ENCODE results near the gene MON1A.
A peak's percentile ranks its signal among the peaks of the same experiment; 100 is the strongest.

MON1A gene

GRCh38 chr3:49876567-49876966, 53.0 kb downstream of the MON1A start:
- H3K9ac ChIP-seq (ENCODE audit: low read length), result no peak overlapping the region
- 80% methylated on average over 5 of the region's 5 CpGs for WGBS
- H3K4me2 ChIP-seq (ENCODE audit: low read length, poor library complexity, severe bottlenecking), result no peak overlapping the region

GRCh38 chr3:49873623-49874022, 56.0 kb downstream of the MON1A start:
- Histone ChIP-seq H3K27me3 (ENCODE audit: control insufficient read depth in 1 of 2, insufficient read depth in 1 of 2, low read length in 2 of 2) (peaks cover 65 to 73% of the 10 kb centered on the region in 2 experiments), H2AK5ac (ENCODE audit: low read length, severe bottlenecking) (no peak overlapping the region), H2BK5ac (ENCODE audit: low read depth, low read length, poor library complexity, severe bottlenecking) (no peak overlapping the region), H2BK12ac (ENCODE audit: low read length in 2 of 2) (no peak overlapping the region), H3K9ac (ENCODE audit: low read length) (no peak overlapping the region), H3K4ac (ENCODE audit: low read depth in 1 of 2, low read length in 2 of 2) (no peak overlapping the region), H4K8ac (ENCODE audit: low read length) (no peak overlapping the region), H3K14ac (ENCODE audit: low read length in 2 of 2) (no peak overlapping the region), H3K4me3 (ENCODE audit: insufficient read depth in 1 of 2, low read depth in 1 of 2, low read length in 2 of 2) (no peak overlapping the region), H3K18ac (ENCODE audit: low read depth in 1 of 2, low read length in 2 of 2) (no peak overlapping the region), H2BK15ac (ENCODE audit: low read depth, poor library complexity, severe bottlenecking) (no peak overlapping the region), H3K27ac (ENCODE audit: low read length, poor library complexity, severe bottlenecking) (no peak overlapping the region), H2AFZ (ENCODE audit: low read depth, low read length) (no peak overlapping the region), H4K91ac (ENCODE audit: low read length) (no peak overlapping the region), H3K4me1 (ENCODE audit: control insufficient read depth, insufficient read depth, low read depth, low read length) (peaks cover 12% of the 10 kb centered on the region), H3K23ac (ENCODE audit: low read length in 2 of 2) (no peak overlapping the region), H3K79me1 (replicated peaks; ENCODE audit: low read length, poor library complexity, severe bottlenecking) (no peaks in the 10 kb centered on the region), H3K9me3 (ENCODE audit: control insufficient read depth, low read length) (no peaks in the 10 kb centered on the region), H3K4me2 (ENCODE audit: low read length, poor library complexity, severe bottlenecking) (no peak overlapping the region), H2BK120ac (ENCODE audit: low read depth, low read length) (no peak overlapping the region), H3K36me3 (ENCODE audit: control insufficient read depth in 1 of 2, insufficient read depth in 2 of 2, low read depth in 1 of 2, low read length in 2 of 2) (no peaks in the 10 kb centered on the region)
- 91% methylated on average over 8 of the region's 8 CpGs for WGBS
- DNase-seq, result no peak

More at GRCh38 chr3:49876567-49876966, 53.0 kb downstream of the MON1A start:
- Histone ChIP-seq H2AFZ (ENCODE audit: low read depth, low read length) (no peak overlapping the region), H3K9me3 (ENCODE audit: control insufficient read depth, low read length) (no peaks in the 10 kb centered on the region), H3K27me3 (ENCODE audit: control insufficient read depth in 1 of 2, insufficient read depth in 1 of 2, low read length in 2 of 2) (peaks cover 45 to 59% of the 10 kb centered on the region in 2 experiments), H3K4me1 (ENCODE audit: control insufficient read depth, insufficient read depth, low read depth, low read length) (no peaks in the 10 kb centered on the region), H3K23ac (ENCODE audit: low read length in 2 of 2) (no peak overlapping the region), H3K14ac (ENCODE audit: low read length in 2 of 2) (no peak overlapping the region), H2AK5ac (ENCODE audit: low read length, severe bottlenecking) (no peak overlapping the region), H4K91ac (ENCODE audit: low read length) (no peak overlapping the region), H3K79me1 (replicated peaks; ENCODE audit: low read length, poor library complexity, severe bottlenecking) (no peaks in the 10 kb centered on the region), H4K8ac (ENCODE audit: low read length) (no peak overlapping the region), H2BK5ac (ENCODE audit: low read depth, low read length, poor library complexity, severe bottlenecking) (no peak overlapping the region), H3K4ac (ENCODE audit: low read depth in 1 of 2, low read length in 2 of 2) (no peak overlapping the region), H2BK12ac (ENCODE audit: low read length in 2 of 2) (no peak overlapping the region), H3K36me3 (ENCODE audit: control insufficient read depth in 1 of 2, insufficient read depth in 2 of 2, low read depth in 1 of 2, low read length in 2 of 2) (no peaks in the 10 kb centered on the region), H3K27ac (ENCODE audit: low read length, poor library complexity, severe bottlenecking) (no peak overlapping the region), H2BK120ac (ENCODE audit: low read depth, low read length) (no peak overlapping the region), H3K4me3 (ENCODE audit: insufficient read depth in 1 of 2, low read depth in 1 of 2, low read length in 2 of 2) (no peak overlapping the region), H3K18ac (ENCODE audit: low read depth in 1 of 2, low read length in 2 of 2) (no peak overlapping the region), H2BK15ac (ENCODE audit: low read depth, poor library complexity, severe bottlenecking) (no peak overlapping the region)
- no peak for DNase-seq

GRCh38 chr3:49872801-49873281, 56.8 kb downstream of the MON1A start:
- no peaks in the 10 kb centered on the region for H3K36me3 ChIP-seq (ENCODE audit: control insufficient read depth in 1 of 2, insufficient read depth in 2 of 2, low read depth in 1 of 2, low read length in 2 of 2)
- H3K4ac ChIP-seq (ENCODE audit: low read depth in 1 of 2, low read length in 2 of 2), result no peak overlapping the region
- H2BK5ac ChIP-seq (ENCODE audit: low read depth, low read length, poor library complexity, severe bottlenecking), result no peak overlapping the region
- no peak overlapping the region for H3K18ac ChIP-seq (ENCODE audit: low read depth in 1 of 2, low read length in 2 of 2)
- no peak overlapping the region for H4K91ac ChIP-seq (ENCODE audit: low read length)
- H2AK5ac ChIP-seq (ENCODE audit: low read length, severe bottlenecking), result no peak overlapping the region
- no peak for DNase-seq
- H2BK120ac ChIP-seq (ENCODE audit: low read depth, low read length), result no peak overlapping the region
- no peak overlapping the region for H3K4me2 ChIP-seq (ENCODE audit: low read length, poor library complexity, severe bottlenecking)
- H2AFZ ChIP-seq (ENCODE audit: low read depth, low read length), result no peak overlapping the region
- no peak overlapping the region for H4K8ac ChIP-seq (ENCODE audit: low read length)
- no peak overlapping the region for H3K9ac ChIP-seq (ENCODE audit: low read length)
- no peak overlapping the region for H2BK15ac ChIP-seq (ENCODE audit: low read depth, poor library complexity, severe bottlenecking)
- H3K23ac ChIP-seq (ENCODE audit: low read length in 2 of 2), result no peak overlapping the region
- H3K79me1 ChIP-seq (replicated peaks; ENCODE audit: low read length, poor library complexity, severe bottlenecking), result no peaks in the 10 kb centered on the region
- H3K27ac ChIP-seq (ENCODE audit: low read length, poor library complexity, severe bottlenecking), result no peak overlapping the region
- H3K4me1 ChIP-seq (ENCODE audit: control insufficient read depth, insufficient read depth, low read depth, low read length), result peaks cover 12% of the 10 kb centered on the region
- 73% methylated on average over 4 of the region's 4 CpGs for WGBS
- H2BK12ac ChIP-seq (ENCODE audit: low read length in 2 of 2), result no peak overlapping the region
- no peaks in the 10 kb centered on the region for H3K9me3 ChIP-seq (ENCODE audit: control insufficient read depth, low read length)
- H3K14ac ChIP-seq (ENCODE audit: low read length in 2 of 2), result no peak overlapping the region
- peaks cover 72 to 81% of the 10 kb centered on the region in 2 experiments for H3K27me3 ChIP-seq (ENCODE audit: control insufficient read depth in 1 of 2, insufficient read depth in 1 of 2, low read length in 2 of 2)
- no peak overlapping the region for H3K4me3 ChIP-seq (ENCODE audit: insufficient read depth in 1 of 2, low read depth in 1 of 2, low read length in 2 of 2)

- H3K14ac ChIP-seq (ENCODE audit: low read length in 2 of 2), result peak overlapping the region in 1 of 2 experiments; percentile 80
- H2BK15ac ChIP-seq (ENCODE audit: low read depth, poor library complexity, severe bottlenecking), result no peak overlapping the region
- no peak overlapping the region for H2AK5ac ChIP-seq (ENCODE audit: low read length, severe bottlenecking)
- H3K79me1 ChIP-seq (replicated peaks; ENCODE audit: low read length, poor library complexity, severe bottlenecking), result no peaks in the 10 kb centered on the region
- H3K4ac ChIP-seq (ENCODE audit: low read depth in 1 of 2, low read length in 2 of 2), result no peak overlapping the region
- no peak overlapping the region for H4K91ac ChIP-seq (ENCODE audit: low read length)
- H3K36me3 ChIP-seq (ENCODE audit: control insufficient read depth in 1 of 2, insufficient read depth in 2 of 2, low read depth in 1 of 2, low read length in 2 of 2), result no peaks in the 10 kb centered on the region
- no peak overlapping the region for H3K9ac ChIP-seq (ENCODE audit: low read length)
- H4K8ac ChIP-seq (ENCODE audit: low read length), result no peak overlapping the region
- H2AFZ ChIP-seq (ENCODE audit: low read depth, low read length), result no peak overlapping the region
- H2BK5ac ChIP-seq (ENCODE audit: low read depth, low read length, poor library complexity, severe bottlenecking), result no peak overlapping the region
- no peak overlapping the region for H3K4me2 ChIP-seq (ENCODE audit: low read length, poor library complexity, severe bottlenecking)
- H2BK12ac ChIP-seq (ENCODE audit: low read length in 2 of 2), result no peak overlapping the region
- WGBS, result 83% methylated on average over 10 of the region's 10 CpGs
- peaks cover 12% of the 10 kb centered on the region for H3K4me1 ChIP-seq (ENCODE audit: control insufficient read depth, insufficient read depth, low read depth, low read length)
- no peak overlapping the region for H3K4me3 ChIP-seq (ENCODE audit: insufficient read depth in 1 of 2, low read depth in 1 of 2, low read length in 2 of 2)
- H2BK120ac ChIP-seq (ENCODE audit: low read depth, low read length), result no peak overlapping the region
- no peak overlapping the region for H3K18ac ChIP-seq (ENCODE audit: low read depth in 1 of 2, low read length in 2 of 2)
- H3K9me3 ChIP-seq (ENCODE audit: control insufficient read depth, low read length), result no peaks in the 10 kb centered on the region
- no peak overlapping the region for H3K27ac ChIP-seq (ENCODE audit: low read length, poor library complexity, severe bottlenecking)
- DNase-seq, result no peak
- no peak overlapping the region for H3K23ac ChIP-seq (ENCODE audit: low read length in 2 of 2)
- peaks cover 81 to 83% of the 10 kb centered on the region in 2 experiments for H3K27me3 ChIP-seq (ENCODE audit: control insufficient read depth in 1 of 2, insufficient read depth in 1 of 2, low read length in 2 of 2)
These were observed 58.0 kb downstream of the MON1A start for GRCh38 chr3:49871531-49872153.

Measured in mesenchymal stem cell (in vitro differentiated cells and primary cell).